Measurements from ENCODE around the gene ABCG1.

ABCG1 gene

DNA sequence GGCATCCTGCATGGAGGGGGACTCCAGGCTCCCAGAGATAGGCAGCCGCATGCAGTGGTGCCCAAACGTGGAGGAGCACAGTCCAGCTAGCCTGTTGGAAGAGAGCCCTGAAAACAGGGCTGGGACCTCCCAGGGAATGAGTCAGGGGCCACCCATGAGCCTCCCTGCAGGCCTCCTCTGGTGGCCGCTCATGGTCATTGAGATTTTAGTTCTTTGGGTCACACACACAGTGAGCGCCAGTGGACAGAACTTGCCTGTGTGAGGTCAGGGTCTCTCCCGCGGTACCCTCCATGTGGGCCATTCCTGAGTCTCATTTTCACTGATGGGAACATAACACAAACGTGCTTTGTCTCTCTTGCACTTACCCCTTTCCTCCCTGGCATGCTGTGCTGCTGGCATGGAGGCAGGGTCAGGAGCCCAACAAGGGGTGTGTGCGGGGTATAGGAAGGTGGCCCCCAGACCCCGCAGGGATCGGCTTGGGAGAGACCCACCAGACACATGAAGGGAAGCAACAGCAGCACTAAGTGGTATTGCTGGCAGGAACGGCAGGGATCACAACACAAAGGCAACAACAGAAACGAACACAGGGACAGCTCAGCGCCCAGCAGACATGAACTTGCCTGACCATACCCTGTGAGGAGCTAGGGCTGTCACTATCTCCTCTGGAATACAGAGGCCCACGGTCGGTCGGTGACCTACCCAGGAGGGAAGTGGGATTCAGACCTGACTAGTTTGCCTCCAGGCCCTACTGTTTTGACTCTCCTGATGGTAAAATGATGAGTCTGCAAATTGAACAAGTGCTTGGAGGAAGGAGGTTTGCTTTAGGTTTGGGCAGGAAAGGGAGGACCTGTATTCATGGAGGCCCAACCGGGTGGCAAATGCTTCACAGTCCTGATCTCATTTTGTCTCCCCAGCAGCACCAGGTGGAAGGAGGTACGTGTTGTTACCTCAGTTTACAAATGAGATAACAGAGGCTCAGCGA, 31.8 kb downstream of the ABCG1 start:
- in situ Hi-C loops (cut with MboI; ENCODE audit: low sequenced_read_pairs): no loop called here

DNA sequence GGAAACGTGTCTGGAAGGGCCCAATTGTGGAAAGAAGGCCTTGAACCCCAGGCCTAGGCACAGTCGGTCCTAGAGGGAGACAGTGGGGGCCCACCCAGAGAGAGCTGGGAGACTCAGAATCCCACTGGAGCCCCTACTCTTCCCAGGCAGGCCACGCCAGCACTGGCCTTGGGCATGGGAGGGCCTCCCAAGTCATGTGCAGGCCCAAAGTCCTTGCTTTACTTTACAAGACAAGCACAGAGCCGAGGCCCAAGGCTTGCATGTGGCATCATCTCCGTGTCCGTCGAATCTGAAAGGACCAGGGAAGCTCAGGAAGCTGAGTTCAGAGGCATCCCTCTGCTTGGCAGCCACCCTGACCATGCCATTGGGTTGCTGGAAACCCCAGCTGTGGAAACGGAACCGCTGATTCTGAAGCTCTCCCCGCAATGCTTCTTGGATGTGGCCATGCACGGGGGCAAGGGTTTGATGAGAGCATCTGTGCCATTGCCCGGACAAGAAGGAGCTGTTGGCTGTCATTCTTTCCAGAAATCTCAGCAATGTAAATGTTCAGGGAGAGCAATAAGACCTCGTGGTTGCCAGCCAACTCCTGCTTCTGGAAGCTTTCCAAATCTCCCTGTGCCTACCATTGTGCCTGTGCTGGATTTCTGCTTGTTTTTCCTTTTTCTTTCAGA, 32.8 kb downstream of the ABCG1 start:
- in situ Hi-C loops (cut with MboI; ENCODE audit: low sequenced_read_pairs): no loop called here

DNA sequence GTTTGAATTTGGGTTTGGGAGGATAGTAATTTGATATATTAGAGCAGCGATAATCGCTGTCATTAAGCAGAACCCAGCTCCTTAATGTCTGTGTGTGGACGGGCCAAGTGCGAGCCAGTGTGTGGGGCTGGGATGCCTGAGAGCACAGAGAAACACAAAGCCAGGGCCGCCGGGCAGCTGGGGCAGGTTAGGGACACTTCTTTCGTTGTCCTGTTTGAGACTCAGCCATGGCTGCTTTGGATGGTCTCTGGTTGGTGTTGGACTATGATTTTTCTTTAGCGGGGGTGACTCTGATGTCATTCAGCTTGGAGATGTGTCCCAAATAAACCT, 33.4 kb downstream of the ABCG1 start:
- in situ Hi-C loops (cut with MboI; ENCODE audit: low sequenced_read_pairs): no loop called here

DNA sequence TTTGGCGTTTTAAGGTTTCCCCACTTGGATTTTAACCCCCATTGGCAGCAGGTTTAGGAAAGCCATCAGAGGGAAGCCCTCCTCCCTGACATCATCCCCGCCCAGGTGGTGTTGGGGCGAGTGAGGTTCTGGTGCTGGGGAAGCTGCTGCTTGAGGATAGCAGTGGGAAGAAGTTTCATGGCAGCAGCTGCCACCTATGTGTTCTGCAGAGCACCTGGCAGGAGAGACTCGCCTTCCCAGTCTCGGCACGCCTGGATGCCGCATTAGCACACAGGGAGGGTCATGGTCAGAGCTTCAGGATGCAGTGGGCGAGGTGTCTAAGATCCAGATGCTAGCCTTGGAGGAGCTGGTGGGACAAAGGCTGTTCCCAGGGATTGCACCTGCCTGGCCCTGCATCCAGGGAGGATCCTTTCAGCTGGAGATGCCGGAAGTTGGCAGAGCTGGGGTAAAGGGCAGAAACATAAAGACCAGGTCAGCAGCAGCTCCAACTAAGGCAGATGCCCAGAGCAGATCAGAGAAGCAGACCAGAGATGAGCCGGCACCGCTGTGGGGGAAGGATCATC, 33.9 kb downstream of the ABCG1 start:
- in situ Hi-C loops (cut with MboI; ENCODE audit: low sequenced_read_pairs): no loop called here

DNA sequence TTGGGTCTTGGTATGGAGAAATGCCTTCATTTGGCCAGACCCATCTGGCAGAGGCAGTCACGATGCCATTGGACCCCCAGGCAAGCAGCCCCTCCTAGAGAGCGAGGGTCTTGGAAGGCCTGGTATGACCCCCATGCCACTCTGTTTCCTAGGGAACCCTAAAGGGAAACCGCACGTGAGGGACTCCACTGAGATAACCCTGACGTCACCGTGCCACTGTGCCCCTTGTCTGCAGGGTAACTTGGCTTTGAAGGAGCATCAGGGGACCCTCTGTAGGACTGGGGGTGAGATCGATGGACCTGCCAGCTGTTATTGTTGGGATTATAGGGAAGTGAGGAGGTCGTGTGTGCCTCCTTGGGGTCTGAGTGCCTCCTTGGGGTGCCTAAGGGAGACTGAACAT, 34.5 kb downstream of the ABCG1 start:
- in situ Hi-C loops (cut with MboI; ENCODE audit: low sequenced_read_pairs): no loop called here

DNA sequence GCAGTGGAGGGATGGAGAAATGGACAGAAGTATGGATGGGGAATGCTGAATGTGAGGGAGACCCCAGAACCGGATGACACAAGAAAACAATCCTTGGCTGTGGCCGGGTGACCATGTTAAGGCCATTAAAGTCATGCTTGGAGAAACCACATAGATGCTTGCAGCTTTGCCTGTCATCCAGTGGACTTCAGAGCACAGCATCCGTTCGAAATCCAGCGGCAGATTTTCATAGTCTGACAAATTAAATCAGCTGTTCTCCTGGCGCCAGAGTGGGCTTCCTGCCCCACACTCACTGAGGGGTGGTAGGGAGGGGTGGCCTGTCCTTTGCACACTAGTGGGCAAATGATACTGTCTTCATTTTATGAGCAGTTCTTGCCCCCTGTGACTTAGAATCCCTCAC, 35.1 kb downstream of the ABCG1 start:
- in situ Hi-C loops (cut with MboI; ENCODE audit: low sequenced_read_pairs): no loop called here

DNA sequence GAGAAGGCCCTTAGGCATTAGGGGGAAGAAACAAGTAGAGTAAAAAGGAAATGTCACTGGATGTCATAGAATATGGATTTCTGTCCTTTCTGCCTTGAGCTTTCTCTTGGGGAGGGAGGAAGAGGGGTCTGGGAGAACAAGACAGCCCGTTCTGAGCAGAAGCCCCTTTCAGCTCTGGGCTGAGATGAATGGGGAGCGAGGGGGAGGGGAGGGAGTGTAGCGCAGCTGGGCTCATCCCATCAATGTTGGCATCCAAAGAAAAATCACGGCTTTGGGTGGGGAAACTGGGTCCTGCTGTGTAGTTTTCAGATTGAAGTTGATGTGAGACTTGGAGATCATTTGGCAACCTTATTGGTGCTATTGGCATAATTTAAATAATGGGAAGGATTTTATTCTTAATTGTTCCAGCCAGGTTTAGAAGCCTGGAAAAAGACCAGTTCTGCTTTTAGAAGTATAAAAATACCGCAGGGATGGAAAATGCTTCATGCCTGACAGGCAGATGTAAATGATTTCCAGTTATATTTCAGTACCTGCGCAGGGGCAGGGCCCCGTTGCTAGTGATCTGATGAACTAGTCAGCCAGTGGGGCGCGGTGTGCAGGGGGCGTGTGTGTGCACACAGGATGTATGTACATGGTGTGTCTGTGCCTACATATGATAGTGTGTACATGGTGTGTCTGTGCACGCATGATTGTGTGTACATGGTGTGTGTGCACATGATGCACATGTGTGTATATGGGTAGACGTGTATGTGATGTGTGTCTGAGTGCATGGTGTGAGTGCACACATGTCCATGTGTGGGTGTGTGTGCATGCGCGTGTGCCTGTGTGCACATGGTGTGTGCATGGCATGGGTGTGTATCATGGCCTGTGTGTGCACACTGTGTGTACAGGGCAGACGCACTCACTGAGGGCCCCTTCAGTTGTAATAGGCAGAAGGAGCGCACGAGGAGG, 36.0 kb downstream of the ABCG1 start:
- in situ Hi-C loops (cut with MboI; ENCODE audit: low sequenced_read_pairs): loop anchor here (5.0 kb wide), 1 partner anchor 103 kb away; no protein-coding TSS in a partner anchor

DNA sequence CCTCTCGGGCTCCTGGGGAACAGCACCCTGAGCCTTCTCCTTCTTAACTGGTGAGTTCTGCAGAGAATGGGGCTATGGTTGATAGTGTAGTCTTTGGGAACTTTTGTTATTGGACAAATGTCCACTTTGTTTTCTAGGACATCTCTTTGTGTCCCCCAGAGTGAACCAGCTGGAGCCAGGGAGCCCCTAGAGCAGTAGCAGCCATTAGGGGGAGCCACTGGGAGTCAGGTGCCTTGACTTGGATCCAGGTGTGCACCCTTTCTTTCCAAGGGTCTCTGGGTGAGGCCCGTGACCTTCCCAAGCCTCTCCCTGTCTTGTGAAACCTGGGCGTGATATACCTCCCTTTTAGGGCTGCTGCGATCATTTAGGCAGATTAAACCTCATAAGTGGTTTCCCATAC, 36.9 kb downstream of the ABCG1 start:
- in situ Hi-C loops (cut with MboI; ENCODE audit: low sequenced_read_pairs): loop anchor here (5.0 kb wide), 1 partner anchor 104 kb away; no protein-coding TSS in a partner anchor

DNA sequence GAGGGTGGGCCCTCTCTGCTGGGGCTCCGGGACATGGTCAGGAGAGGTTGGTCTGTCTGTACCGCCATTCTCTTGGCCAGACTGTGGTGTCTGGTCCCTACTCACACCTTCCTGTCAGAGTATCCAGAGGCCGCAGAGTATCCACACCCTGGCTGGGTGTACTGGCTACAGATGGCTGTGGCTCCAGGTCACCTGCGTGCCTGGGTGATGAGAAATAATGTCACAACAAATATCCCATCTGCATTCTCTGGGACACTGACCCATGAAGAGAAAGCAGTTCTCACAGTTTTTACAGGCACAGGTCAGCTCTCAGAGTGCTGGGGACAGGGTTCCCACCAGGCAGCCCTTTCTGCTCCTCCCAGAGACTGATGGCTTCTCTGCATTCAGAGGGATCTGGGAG, 37.4 kb downstream of the ABCG1 start:
- in situ Hi-C loops (cut with MboI; ENCODE audit: low sequenced_read_pairs): loop anchor here (5.0 kb wide), 1 partner anchor 104 kb away; no protein-coding TSS in a partner anchor

DNA sequence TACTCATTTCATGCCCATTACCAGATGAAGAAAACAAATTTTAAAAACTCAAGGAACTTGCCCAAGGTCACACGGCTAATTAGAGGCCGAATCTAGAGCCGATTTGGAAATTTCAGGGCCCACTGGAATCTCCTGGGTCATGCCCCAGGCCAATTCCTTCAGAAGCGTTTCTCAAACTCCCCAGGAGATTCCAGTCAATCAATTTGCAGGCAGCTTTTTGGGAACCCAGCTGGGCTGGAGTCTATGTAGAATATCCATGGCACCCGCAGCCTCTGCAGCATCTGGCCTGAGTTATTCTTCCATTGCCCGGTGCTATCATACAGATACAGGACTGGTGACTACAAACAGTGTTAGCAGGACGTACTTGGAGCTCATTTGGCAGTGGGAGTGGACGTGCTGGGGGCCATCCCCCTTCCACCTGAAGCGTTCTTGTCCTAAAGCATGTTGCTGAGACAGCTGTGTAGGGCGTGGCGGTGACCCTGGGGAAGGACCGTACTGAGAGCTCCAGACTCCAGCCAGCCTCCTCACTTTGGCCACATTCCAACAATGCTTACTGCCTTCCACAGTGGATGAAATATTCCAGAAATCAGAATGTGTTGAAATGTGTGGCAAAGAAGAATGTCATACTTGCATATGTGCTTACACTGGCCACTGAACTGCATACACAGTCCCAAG, 38.3 kb downstream of the ABCG1 start:
- in situ Hi-C loops (cut with MboI; ENCODE audit: low sequenced_read_pairs): loop anchor here (5.0 kb wide), 1 partner anchor 105 kb away; no protein-coding TSS in a partner anchor

DNA sequence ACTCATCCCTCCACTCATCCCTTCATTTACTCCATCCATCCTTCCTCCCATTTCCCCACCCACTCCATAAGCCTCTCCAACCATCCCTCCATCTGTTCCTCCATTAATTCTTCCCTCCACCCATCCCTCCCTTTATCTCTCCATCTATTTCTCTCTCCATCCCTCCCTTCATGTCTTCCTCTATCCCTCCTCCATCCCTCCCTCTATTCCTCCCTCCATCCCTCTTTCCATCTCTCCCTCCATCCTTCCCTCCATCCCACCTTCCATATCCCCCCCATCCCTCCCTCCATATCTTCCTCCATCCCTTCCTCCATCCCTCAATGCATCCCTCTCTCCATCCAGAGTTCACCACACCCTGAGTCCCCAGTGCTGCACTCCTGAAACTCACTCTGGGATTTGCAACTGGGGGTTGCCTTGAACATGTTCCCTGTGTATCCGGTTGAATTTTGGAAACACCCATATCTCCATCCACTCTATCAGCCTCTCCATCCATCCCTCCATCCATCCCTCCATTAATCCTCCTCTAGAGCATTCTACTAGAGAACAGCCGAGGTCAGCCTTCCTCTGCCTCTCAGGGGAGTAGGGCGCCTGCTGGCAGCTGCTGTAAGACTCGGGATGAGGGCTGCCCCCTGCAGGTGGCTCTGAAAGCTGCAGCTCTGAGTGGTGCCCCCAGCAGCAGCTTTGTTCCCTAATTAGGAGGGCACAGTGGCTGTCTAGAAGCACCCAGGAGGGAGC, 39.4 kb downstream of the ABCG1 start:
- in situ Hi-C loops (cut with MboI; ENCODE audit: low sequenced_read_pairs): loop anchor here (5.0 kb wide), 1 partner anchor 106 kb away; no protein-coding TSS in a partner anchor

DNA sequence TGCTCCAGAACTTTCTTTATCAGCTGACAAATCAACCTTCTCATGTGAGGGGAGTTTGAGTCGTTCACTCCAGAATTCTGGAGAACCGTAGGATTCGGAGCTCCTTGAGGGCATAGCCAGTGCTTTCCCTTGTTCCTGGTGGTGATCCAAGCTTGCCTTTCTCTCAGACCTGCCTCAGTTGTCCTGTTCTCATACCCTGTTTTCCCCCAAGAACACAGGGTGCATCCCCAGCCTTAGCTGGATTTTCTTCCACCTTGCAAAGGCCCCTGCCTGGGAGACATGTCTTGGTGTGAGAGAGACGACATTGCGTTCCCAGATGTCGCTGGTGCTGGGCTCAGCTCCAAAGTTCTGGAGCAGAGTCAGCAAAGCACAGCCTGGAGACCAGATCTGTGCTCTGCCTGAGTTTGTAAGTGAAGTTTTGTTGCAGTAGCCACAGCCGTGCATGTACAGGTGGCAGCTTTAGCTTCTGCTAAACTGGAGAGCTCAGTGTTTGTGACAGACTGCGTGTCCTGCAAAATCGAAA, 40.0 kb downstream of the ABCG1 start:
- in situ Hi-C loops (cut with MboI; ENCODE audit: low sequenced_read_pairs): loop anchor here (5.0 kb wide), 1 partner anchor 107 kb away; no protein-coding TSS in a partner anchor

DNA sequence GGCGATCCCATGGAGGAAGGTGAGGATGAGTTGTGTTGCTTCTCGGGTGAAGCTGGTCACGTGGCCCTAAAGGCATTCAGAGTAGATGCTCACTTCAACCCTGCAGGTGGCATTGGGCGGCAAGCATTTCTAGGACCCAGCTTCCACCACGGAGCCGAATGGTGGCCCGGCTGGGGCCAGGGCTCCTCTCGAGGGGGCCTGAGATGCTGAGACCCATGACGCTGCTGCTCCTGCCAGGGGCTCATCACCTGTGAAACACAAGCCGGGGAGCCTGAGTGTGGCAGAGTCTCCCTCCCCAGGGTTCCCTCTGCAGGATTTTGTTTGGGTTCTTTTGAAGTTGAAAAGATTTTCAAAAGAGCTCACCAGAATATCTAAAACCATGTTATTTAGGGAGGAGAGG, 41.2 kb downstream of the ABCG1 start:
- in situ Hi-C loops (cut with MboI; ENCODE audit: low sequenced_read_pairs): no loop called here

DNA sequence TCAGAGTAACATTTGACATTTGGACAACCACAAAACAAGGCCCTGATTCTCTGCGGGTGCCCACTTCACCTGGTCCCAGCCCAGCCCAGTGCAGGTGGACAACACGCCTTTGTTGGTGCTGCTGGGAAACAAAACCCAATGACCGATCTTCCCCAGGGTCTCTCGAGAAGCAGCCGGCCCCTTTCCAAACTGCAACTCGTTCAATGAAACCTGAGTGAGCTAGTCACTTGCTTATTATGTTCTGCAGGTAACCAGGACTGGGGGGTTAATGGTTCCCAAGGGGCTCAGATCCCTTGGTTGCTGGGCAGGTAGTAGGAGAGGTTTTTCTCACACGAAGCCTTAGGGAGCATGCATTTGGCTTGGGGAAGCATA, 42.9 kb downstream of the ABCG1 start:
- in situ Hi-C loops (cut with MboI; ENCODE audit: low sequenced_read_pairs): no loop called here

DNA sequence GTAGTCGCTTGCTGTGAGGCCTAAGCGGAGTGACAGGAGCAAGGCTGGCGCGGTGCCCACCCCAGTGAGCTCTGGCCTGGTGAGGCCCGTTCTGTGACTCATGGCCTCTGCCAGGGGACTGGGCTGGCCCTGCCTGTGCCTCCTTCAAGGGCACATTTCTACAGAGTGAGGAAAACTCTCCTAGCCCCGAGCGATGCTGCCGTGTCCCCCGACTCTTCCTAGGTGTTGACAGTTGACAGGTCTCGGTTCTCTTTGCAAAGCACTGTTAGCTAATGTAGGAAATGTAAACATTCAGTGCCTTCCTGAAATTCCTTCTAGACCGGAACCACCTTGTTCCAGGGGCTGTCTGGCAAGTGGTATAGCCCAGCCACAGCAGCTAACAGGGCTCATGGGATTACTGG, 43.9 kb downstream of the ABCG1 start:
- in situ Hi-C loops (cut with MboI; ENCODE audit: low sequenced_read_pairs): no loop called here

DNA sequence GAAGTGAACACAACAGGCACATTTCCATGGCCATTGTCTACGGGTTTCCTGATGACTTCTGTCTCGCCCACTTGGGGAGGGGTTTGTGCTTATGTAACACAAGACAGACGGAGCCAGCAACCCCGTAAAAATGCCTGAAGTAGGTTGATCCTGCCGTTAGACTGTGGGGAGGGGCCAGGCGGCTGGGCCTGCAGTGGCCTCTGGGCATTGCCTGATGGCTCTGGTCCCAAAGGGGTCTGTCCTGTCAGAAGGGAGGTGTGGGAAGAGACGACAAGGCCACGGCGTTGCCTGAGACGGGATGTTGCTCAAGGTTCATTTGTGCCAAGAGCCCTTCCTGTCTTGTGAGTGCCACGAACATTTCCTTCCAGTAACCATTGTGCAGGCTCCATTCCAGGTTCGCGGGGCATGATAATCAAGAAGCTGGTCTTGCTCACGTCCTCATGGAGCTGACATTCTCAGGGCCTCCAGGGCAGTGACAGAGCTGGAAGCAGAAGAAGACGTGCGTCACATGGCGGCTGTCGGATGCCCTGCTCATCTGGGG, 44.7 kb downstream of the ABCG1 start:
- in situ Hi-C loops (cut with MboI; ENCODE audit: low sequenced_read_pairs): no loop called here

DNA sequence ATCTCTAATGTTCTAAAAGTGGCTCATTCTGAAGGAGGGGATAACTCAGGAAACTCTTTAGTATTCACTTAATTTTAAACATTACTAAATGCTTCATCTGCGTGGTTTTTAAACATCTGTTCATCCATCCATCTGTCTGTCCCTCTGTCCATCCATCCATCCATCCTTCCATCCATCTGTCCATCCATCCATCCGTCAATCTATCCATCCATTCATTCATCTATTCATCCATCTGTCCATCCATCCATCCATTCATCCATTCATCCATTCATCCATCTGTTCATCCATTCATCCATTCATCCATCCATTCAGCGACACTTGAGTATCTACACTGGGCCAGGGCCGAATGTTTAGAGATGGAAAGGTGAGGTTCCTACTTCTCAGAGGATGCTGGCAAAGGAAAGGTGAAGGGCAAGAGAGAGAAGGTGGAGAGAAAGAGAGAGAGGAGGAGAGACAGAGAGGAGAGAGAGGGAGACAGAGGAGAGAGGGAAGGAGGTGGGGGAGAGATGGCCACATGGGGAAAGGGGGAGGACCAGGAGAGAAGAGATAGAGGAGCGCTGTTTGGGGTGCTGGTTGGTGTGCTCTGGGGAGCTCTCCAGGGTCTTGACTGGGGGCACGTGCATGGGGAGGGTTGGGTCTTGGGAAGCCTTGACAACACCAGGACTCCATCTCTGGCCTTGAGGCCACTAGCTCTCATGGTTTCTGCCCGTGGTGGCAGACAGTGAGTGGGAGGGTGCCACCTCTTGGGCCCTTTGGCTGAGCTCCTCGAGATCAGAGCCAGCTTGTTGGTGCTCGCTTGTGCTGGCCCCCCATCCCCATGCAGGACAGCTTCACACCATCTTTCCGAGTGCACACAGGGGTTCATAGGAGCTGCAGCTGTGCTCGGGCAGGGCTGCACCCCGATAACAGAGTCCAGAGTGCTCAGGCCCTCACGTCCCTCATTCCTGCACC, 45.6 kb downstream of the ABCG1 start:
- in situ Hi-C loops (cut with MboI; ENCODE audit: low sequenced_read_pairs): loop anchor here (5.0 kb wide), 1 partner anchor 92 kb away; no protein-coding TSS in a partner anchor

Data from HL-60/S4 (cell line).